ENCODE measurements around the gene RAB6B. TPM values are rescaled to one million over a fixed set of nuclear protein-coding genes. Genes with fewer than 3 reads are reported as not detected.

The RAB6B gene
- total RNA-seq, 1 experiment from 2014 or later = 14.1 TPM

GRCh38 chr3:133943031-133943535 is 47.4 kb upstream of the RAB6B start:
- peak overlapping the region; percentile 54; the same call in 1 of the 2 replicates for H3K4me2 ChIP-seq (ENCODE audit: low read length)
- no TSS peak for BruUV-seq (replicated peaks)
- RAD21 ChIA-PET (ENCODE audit: low non-redundant PET in 1 of 2, low total read pairs in 2 of 2, uncharacterized antibody in 2 of 2, unreplicated experiment in 2 of 2) = no interaction called here
- H3K9ac ChIP-seq (ENCODE audit: low read length) = no peak overlapping the region
- no peak overlapping the region for H3K4me3 ChIP-seq (replicated peaks in 1 of 2; ENCODE audit: low read depth in 1 of 2, low read length in 2 of 2)
- H3K9me2 ChIP-seq (ENCODE audit: insufficient read depth) = no peaks in the 10 kb centered on the region
- H3K36me3 ChIP-seq (ENCODE audit: control insufficient read depth in 1 of 2, insufficient read depth in 2 of 2, low read length in 2 of 2) = no peaks in the 10 kb centered on the region
- peaks cover 28 to 29% of the 10 kb centered on the region in 2 experiments for H3K4me1 ChIP-seq (ENCODE audit: control insufficient read depth in 1 of 2, insufficient read depth in 2 of 2, low read length in 2 of 2)
- POLR2A ChIA-PET = no interaction called here
- no peaks in the 10 kb centered on the region for H3K9me3 ChIP-seq (ENCODE audit: control insufficient read depth in 1 of 2, insufficient read depth in 1 of 2, low read depth in 1 of 2, low read length in 2 of 2)
- H4K20me1 ChIP-seq (ENCODE audit: insufficient read depth) = no peaks in the 10 kb centered on the region
- intact Hi-C loops (cut with micrococcal nuclease) = no loop called here
- no peak overlapping the region for H3K27ac ChIP-seq (ENCODE audit: low read depth, low read length)
- TF ChIP-seq, protein P1, sequence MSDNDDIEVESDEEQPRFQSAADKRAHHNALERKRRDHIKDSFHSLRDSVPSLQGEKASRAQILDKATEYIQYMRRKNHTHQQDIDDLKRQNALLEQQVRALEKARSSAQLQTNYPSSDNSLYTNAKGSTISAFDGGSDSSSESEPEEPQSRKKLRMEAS (IDR thresholded peaks at IDR 0.05) = no peak
- TF ChIP-seq EZH2 (IDR thresholded peaks at IDR 0.05) (no peak), ELF1 (IDR thresholded peaks at IDR 0.05; ENCODE audit: borderline replicate concordance, low read depth) (no peak), POLR2AphosphoS5 (IDR thresholded peaks at IDR 0.05; ENCODE audit: low read depth, low read length) (no peak), JUND (IDR thresholded peaks at IDR 0.05) (no peak), YY1 (IDR thresholded peaks at IDR 0.05; ENCODE audit: extremely low read depth, insufficient replicate concordance, low read depth, low read length) (no peak), CBX3 (IDR thresholded peaks at IDR 0.05; ENCODE audit: low read depth) (no peak), EGR1 (IDR thresholded peaks at IDR 0.05; ENCODE audit: low read depth) (no peak), POLR2A (IDR thresholded peaks at IDR 0.05; ENCODE audit: borderline replicate concordance, extremely low read depth, insufficient read depth, insufficient read length) (no peak), SRF (IDR thresholded peaks at IDR 0.05; ENCODE audit: low read depth) (no peak), SP1 (IDR thresholded peaks at IDR 0.05; ENCODE audit: low read depth) (no peak), CTCF (IDR thresholded peaks at IDR 0.05 in 2 of 3, conservative IDR thresholded peaks at IDR 0.05 in 1 of 3; ENCODE audit: borderline replicate concordance in 1 of 3, insufficient read depth in 1 of 3, low read depth in 2 of 3, low read length in 2 of 3) (no peak)
- TF ChIP-seq, protein P2, sequence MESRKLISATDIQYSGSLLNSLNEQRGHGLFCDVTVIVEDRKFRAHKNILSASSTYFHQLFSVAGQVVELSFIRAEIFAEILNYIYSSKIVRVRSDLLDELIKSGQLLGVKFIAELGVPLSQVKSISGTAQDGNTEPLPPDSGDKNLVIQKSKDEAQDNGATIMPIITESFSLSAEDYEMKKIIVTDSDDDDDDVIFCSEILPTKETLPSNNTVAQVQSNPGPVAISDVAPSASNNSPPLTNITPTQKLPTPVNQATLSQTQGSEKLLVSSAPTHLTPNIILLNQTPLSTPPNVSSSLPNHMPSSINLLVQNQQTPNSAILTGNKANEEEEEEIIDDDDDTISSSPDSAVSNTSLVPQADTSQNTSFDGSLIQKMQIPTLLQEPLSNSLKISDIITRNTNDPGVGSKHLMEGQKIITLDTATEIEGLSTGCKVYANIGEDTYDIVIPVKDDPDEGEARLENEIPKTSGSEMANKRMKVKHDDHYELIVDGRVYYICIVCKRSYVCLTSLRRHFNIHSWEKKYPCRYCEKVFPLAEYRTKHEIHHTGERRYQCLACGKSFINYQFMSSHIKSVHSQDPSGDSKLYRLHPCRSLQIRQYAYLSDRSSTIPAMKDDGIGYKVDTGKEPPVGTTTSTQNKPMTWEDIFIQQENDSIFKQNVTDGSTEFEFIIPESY (IDR thresholded peaks at IDR 0.05; ENCODE audit: extremely low read depth, insufficient replicate concordance, low read length) = no peak
- no peaks in the 10 kb centered on the region for H3K79me2 ChIP-seq (ENCODE audit: insufficient read depth, low read length)
- peak; percentile 33 for ATAC-seq
- no peak overlapping the region for H2AFZ ChIP-seq (ENCODE audit: low read depth, low read length, poor library complexity, severe bottlenecking)
- peaks cover 68% of the 10 kb centered on the region for H3K27me3 ChIP-seq (ENCODE audit: insufficient read depth, low read length)
- CTCF ChIA-PET = interaction anchor here (1.1 kb wide), 1 partner anchor 269 kb away, joined by 3 read pairs; no protein-coding TSS in a partner anchor
- DNase-seq (ENCODE audit: low read depth, low spot score) = no peak

All from HCT116 (cell line).